HepG2 (cell line): ENCODE results near the gene ATP2B3. TPM values are rescaled to one million over a fixed set of nuclear protein-coding genes. Genes with fewer than 3 reads are reported as not detected.
A peak's percentile ranks its signal among the peaks of the same experiment; 100 is the strongest.

Source experiments
- ARID2 ChIP-seq: sonication (generic); formaldehyde crosslinking; IDR thresholded peaks from 2 replicates; pipeline ENCODE4 v1.8.1; 2022; ENCODE audit warnings: mild to moderate bottlenecking, missing genetic modification reagents, borderline replicate concordance
- GATAD2A ChIP-seq: IDR thresholded peaks from 2 replicates; pipeline ENCODE4 v1.6.1; 2016
- HIC2 ChIP-seq: sonication (generic); formaldehyde crosslinking; IDR thresholded peaks from 2 replicates; pipeline ENCODE4 v1.9.0; 2022; ENCODE audit warnings: low read depth, missing genetic modification reagents
- KDM5A ChIP-seq: fragments of 200-600 bp; sonication (generic); IDR thresholded peaks from 2 replicates; pipeline ENCODE4 v1.7.0; 2018; ENCODE audit warnings: antibody characterized with exemption, mild to moderate bottlenecking, low read length, borderline replicate concordance
- MAZ ChIP-seq, 2 experiments: sonication (generic) in 1 of 2; formaldehyde crosslinking in 1 of 2; IDR thresholded peaks; 2 replicates each; pipeline versions ENCODE4 v1.5.0 to v1.6.1; 2012 to 2020; ENCODE audit warnings: low read depth in 2 of 2, mild to moderate bottlenecking in 2 of 2, borderline replicate concordance in 1 of 2, improper control_type of control experiment in 1 of 2, low read length in 1 of 2, missing genetic modification reagents in 1 of 2, moderate library complexity in 1 of 2
- MEIS2 ChIP-seq: sonication (generic); formaldehyde crosslinking; IDR thresholded peaks from 2 replicates; pipeline ENCODE4 v1.9.0; 2021; ENCODE audit warnings: mild to moderate bottlenecking, missing genetic modification reagents
- MIXL1 ChIP-seq: IDR thresholded peaks from 2 replicates; pipeline ENCODE4 v1.6.1; 2016
- NBN ChIP-seq: fragments of 450-650 bp; conservative IDR thresholded peaks from 2 replicates; pipeline ENCODE4 v1.6.1; 2017
- NFYC ChIP-seq: IDR thresholded peaks from 2 replicates; pipeline ENCODE4 v1.6.1; 2016; ENCODE audit warnings: missing genetic modification reagents, missing compliant biosample characterization
- PATZ1 ChIP-seq: sonication (generic); formaldehyde crosslinking; IDR thresholded peaks from 2 replicates; pipeline ENCODE4 v1.4.0; 2020; ENCODE audit warnings: missing genetic modification reagents
- RBFOX2 ChIP-seq: fragments of 200-400 bp; formaldehyde crosslinking; IDR thresholded peaks from 2 replicates; pipeline ENCODE4 v1.6.1; 2017; ENCODE audit warnings: low read depth, mild to moderate bottlenecking, low read length
- SMC3 ChIP-seq: IDR thresholded peaks from 2 replicates; pipeline ENCODE4 v1.6.1; 2011; ENCODE audit warnings: low read length, improper control_type of control experiment
- U2AF1 ChIP-seq: fragments of 200-400 bp; formaldehyde crosslinking; optimal IDR thresholded peaks from 2 replicates; pipeline ENCODE3; 2017; ENCODE audit warnings: mild to moderate bottlenecking, low read depth, low read length
- U2AF2 ChIP-seq: fragments of 200-400 bp; formaldehyde crosslinking; IDR thresholded peaks from 2 replicates; pipeline ENCODE4 v1.6.1; 2017; ENCODE audit warnings: low read depth, mild to moderate bottlenecking, low read length
- USF2 ChIP-seq, 2 experiments: sonication (generic) in 1 of 2; formaldehyde crosslinking in 1 of 2; IDR thresholded peaks; 2 replicates each; pipeline versions ENCODE4 v1.5.1 to v1.6.1; 2011 to 2020; ENCODE audit warnings: borderline replicate concordance in 1 of 2, low read depth in 1 of 2, low read length in 1 of 2, mild to moderate bottlenecking in 1 of 2, missing genetic modification reagents in 1 of 2, moderate library complexity in 1 of 2
- ZBTB3 ChIP-seq: sonication (generic); formaldehyde crosslinking; IDR thresholded peaks from 2 replicates; pipeline ENCODE4 v1.4.0; 2020; ENCODE audit warnings: low read depth, mild to moderate bottlenecking, moderate library complexity, missing genetic modification reagents, borderline replicate concordance
- ZBTB38 ChIP-seq: sonication (generic); formaldehyde crosslinking; IDR thresholded peaks from 2 replicates; pipeline ENCODE4 v1.5.1; 2020; ENCODE audit warnings: mild to moderate bottlenecking, missing genetic modification reagents
- ZIK1 ChIP-seq: sonication (generic); formaldehyde crosslinking; IDR thresholded peaks from 2 replicates; pipeline ENCODE4 v1.5.0; 2020; ENCODE audit warnings: mild to moderate bottlenecking, low read depth, missing genetic modification reagents, borderline replicate concordance
- ZNF317 ChIP-seq: sonication (generic); formaldehyde crosslinking; IDR thresholded peaks from 2 replicates; pipeline ENCODE4 v1.5.0; 2020; ENCODE audit warnings: mild to moderate bottlenecking, missing genetic modification reagents
- ZNF660 ChIP-seq: sonication (generic); formaldehyde crosslinking; IDR thresholded peaks from 2 replicates; pipeline ENCODE4 v1.5.1; 2020; ENCODE audit warnings: mild to moderate bottlenecking, low read depth, missing genetic modification reagents, borderline replicate concordance
- ZNF672 ChIP-seq: sonication (generic); formaldehyde crosslinking; IDR thresholded peaks from 2 replicates; pipeline ENCODE4 v1.8.1; 2022; ENCODE audit warnings: missing genetic modification reagents
- ZNF766 ChIP-seq: sonication (generic); formaldehyde crosslinking; IDR thresholded peaks from 2 replicates; pipeline ENCODE4 v1.5.0; 2020; ENCODE audit warnings: missing genetic modification reagents, borderline replicate concordance
- ZNF816 ChIP-seq: sonication (generic); formaldehyde crosslinking; IDR thresholded peaks from 2 replicates; pipeline ENCODE4 v1.8.0; 2022; ENCODE audit warnings: missing genetic modification reagents, mild to moderate bottlenecking, borderline replicate concordance
- ZNF841 ChIP-seq: sonication (generic); formaldehyde crosslinking; IDR thresholded peaks from 2 replicates; pipeline ENCODE4 v1.8.1; 2023; ENCODE audit warnings: missing genetic modification reagents, borderline replicate concordance
- ZNF879 ChIP-seq: sonication (generic); formaldehyde crosslinking; IDR thresholded peaks from 2 replicates; pipeline ENCODE4 v1.8.1; 2023; ENCODE audit warnings: missing genetic modification reagents
- polyA plus RNA-seq, 8 experiments: library from polyadenylated mRNA; depleted of rRNA in 3 of 8; stranded (reverse) in 7 of 8; unstranded in 1 of 8; fragments of >200 nt; fragmentation: Illumina TruSeq in 4 of 8; extraction: Trizol in 4 of 8; gene quantifications; 2 replicates each; pipeline versions ENCODE4 v1.2.1 to v1.2.3, GENCODE V29; 2011 to 2016; ENCODE audit warnings: low read depth in 4 of 8, missing spikeins in 1 of 8, mixed read lengths in 1 of 8; ENCODE audit not compliant: insufficient read depth in 1 of 8
- total RNA-seq, 5 experiments: library from RNA; depleted of rRNA; stranded (reverse); fragments of >200 nt; fragmentation: Illumina TruSeq; extraction: Trizol; gene quantifications; 2 replicates each; pipeline ENCODE4 v1.2.3, GENCODE V29; 2016; ENCODE audit warnings: low read depth in 1 of 5

The ATP2B3 gene
- total and polyA plus RNA-seq, 2 of the 13 experiments (the other 11 are each of a cell fraction or from before 2014, with no cell fraction given) = not detected

- TF ChIP-seq PATZ1 (CRISPR knock-in tag) (no peak), NFYC (no peak), USF2 (IDR thresholded peaks at IDR 0.05; ENCODE audit: low read depth, low read length) (no peak), USF2 (CRISPR knock-in tag; IDR thresholded peaks at IDR 0.05; ENCODE audit: borderline replicate concordance) (no peak), U2AF2 (no peak), NBN (no peak), ZNF660 (CRISPR knock-in tag) (no peak), MIXL1 (no peak), ZBTB38 (CRISPR knock-in tag) (peak; percentile 55; the same call in 1 of the 2 replicates), MAZ (IDR thresholded peaks at IDR 0.05; ENCODE audit: borderline replicate concordance, low read depth, low read length) (no peak), MAZ (CRISPR knock-in tag; IDR thresholded peaks at IDR 0.05; ENCODE audit: low read depth) (no peak), GATAD2A (CRISPR knock-in tag) (no peak), ZNF816 (CRISPR knock-in tag) (no peak), ZIK1 (no peak), ZNF841 (CRISPR knock-in tag) (no peak), ZBTB3 (CRISPR knock-in tag) (no peak), ARID2 (CRISPR knock-in tag) (no peak), KDM5A (no peak), RBFOX2 (peak; percentile 44; the same call in 1 of the 2 replicates), U2AF1 (peak; percentile 10), ZNF879 (CRISPR knock-in tag) (no peak), MEIS2 (no peak), ZNF672 (CRISPR knock-in tag) (no peak), HIC2 (CRISPR knock-in tag) (0 out of 2 replicates have a peak, but pooled peaks have one; percentile 24), SMC3 (no peak), ZNF317 (CRISPR knock-in tag) (no peak), ZNF766 (no peak)
Measured at GRCh38 chrX:153628665-153629064, 111.2 kb downstream of the ATP2B3 start (continued).
